Measurements from ENCODE around the gene ACSL1.
A peak's percentile ranks its signal among the peaks of the same experiment; 100 is the strongest.

The ACSL1 gene, protein sequence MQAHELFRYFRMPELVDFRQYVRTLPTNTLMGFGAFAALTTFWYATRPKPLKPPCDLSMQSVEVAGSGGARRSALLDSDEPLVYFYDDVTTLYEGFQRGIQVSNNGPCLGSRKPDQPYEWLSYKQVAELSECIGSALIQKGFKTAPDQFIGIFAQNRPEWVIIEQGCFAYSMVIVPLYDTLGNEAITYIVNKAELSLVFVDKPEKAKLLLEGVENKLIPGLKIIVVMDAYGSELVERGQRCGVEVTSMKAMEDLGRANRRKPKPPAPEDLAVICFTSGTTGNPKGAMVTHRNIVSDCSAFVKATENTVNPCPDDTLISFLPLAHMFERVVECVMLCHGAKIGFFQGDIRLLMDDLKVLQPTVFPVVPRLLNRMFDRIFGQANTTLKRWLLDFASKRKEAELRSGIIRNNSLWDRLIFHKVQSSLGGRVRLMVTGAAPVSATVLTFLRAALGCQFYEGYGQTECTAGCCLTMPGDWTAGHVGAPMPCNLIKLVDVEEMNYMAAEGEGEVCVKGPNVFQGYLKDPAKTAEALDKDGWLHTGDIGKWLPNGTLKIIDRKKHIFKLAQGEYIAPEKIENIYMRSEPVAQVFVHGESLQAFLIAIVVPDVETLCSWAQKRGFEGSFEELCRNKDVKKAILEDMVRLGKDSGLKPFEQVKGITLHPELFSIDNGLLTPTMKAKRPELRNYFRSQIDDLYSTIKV

DNA sequence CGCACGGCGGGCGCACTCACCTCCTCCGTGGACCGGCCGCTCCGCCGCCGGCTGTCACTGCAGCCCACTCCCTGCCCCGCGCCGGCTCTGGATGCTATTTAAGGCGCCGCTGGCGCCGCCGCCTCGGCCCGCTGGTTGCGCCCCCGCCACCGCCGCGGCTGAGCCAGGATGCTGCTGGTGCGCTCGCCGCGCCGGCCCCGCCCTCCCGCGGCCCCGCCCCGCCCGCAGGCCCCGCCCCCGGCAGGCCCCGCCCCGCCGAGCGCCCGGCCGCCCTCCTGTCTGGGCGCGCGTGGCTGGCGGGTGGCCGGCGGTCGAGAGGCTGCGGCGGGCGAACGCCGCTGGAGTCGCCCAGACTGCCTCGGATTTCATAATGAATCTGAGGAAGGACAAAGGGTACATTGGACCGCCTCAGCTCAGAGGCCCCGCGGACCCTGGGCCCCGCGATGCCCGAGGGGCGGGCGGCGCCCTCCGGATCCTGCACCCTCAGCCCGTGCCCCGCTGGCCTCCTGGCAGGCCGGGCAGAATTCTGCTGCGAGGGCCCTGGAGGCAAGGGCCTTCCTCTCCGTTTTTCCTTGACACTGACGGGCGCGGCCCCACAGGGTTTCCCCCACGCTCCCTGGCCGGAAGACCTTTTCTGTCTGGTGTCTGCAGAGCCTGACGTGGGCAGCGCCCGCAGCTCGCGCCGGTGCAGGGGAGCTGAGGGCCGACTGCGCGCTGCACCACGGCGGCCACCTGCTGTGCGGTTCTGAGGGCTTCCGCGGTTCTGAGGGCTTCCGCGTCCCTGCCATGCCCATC lies at the start of gene ACSL1:
ACSL1 (minus strand) TSS at position 73 of the 795 bp plus-strand sequence. CDS start 22,454 bp downstream, outside the sequence.
- peak; percentile 66 for DNase-seq

DNA sequence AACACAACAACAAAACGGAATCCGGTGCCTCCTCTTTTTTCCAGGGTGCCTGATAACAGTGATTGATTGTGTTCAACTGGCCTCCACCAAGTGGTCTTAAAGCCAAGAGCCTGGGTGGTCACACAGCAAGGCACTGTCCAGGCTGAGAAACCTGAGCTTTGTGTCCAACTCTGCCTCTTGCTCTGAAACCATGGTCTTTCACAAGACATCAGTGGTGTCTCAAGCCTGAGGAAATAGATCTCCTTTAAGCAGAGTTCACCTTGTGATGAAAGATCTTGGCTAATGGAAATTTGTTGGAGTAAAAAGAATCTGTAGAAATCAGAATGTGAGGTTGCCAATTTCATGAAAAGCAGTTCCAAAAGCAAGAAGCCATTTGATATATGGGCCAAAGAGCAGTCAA lies 47.3 kb upstream of the ACSL1 start:
- no peak for DNase-seq

DNA sequence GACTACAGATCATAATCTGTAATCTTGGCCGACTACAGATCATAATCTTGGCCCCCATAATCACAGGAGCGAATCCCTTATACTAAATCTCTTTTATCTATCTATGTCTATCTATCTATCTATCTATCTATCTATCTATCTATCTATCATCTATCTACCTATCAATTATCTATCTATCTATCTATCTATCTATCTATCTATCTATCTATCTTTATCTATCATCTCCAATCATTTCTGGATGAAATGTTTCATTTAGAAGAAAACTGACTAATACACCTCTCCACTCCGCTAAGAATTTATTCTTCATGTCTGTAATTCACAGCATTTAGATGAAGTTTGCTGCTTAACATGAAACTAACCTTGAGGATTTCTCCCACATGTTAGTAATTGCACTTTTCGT lies 45.0 kb upstream of the ACSL1 start:
- no peak for DNase-seq

DNA sequence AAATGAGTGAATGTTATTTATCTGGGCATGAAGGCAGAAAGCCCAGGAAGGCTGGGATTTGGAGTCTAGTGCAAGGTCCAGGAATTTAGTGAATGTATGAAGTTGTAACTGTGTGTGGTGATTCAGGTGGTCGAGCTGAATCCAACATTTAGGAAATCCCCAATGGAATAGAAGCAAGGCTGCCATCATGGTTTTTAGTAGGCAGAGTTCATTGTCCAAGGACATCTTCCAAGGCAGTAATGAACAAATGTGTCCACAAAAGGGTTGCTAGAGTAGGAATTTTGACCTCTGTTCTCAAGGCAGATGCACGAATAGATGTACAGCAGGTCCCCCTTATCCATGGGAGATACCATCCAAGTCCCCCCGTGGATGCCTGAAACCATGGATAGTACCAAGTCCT lies 42.9 kb upstream of the ACSL1 start:
- no peak for DNase-seq

DNA sequence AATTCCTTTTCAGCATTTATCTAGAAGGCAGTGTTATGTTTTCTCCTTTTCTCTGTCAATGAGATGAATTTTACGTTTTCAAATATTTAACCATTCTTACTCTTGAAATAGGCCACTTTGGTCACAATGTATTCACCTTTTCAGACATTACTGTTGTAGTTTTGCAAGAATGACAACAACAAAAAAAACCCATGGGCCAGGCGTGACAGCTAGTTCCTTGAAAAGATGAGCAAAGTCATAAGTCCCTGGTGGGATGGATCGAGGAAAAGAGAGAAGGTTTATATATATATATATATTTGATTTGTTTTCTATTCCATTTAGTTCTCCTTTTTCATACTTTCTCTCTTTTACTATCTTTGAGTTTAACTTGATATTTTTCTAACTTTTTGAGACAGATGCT lies 38.1 kb upstream of the ACSL1 start:
- DNase-seq: no peak

DNA sequence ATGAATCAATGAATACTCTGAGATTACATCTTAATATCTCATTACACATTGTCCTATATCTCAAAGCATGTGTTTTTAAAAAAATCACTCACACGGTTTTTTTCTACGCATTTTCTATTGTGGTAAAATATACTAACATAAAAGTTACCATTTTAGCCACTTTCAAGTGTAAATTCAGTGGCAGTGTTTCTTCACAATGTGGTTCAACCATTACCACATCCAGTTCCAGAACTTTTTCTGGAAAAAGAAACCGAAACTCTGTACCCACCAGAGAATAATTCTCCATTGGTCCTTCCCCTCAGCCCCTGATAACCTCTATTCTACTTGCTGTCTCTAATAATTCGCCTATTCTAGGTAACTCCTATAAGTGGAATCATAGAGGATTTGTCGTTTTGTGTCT lies 35.3 kb upstream of the ACSL1 start:
- DNase-seq: no peak

DNA sequence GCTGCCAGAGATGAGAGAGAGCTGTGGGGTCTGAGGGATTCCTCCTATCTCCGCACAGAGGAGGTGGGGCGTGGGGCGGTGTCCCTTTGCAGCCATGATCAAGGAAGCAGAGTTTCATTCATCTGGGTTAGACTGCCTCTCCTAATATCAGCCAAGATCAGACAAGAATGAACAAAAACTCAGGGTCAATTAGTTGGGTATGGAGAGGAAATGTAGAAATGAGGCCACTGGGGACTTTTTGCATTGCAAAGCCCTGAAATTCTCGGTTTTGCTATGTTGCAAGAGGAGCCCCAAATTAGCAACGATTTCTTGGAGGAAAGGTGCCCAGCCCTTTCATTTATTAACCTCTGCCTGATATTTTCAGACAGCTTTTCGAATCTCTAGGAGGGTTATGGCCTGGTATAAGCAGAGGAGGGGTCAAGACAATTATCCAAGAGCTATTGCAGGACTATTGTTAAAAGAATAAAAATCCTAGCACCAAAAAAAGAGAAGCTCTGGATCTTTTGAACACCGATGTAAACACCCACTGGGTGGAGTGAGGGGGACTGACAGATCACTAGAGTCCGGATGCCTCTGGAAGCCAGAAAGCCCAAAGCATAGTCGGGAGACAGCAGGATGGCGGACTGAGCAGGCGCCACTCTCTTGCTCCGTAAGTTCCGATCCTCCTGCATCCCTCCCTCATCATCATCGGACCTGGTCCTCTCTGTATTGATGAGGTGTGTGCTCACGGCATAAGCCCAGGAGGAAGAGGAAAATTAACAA lies 34.4 kb upstream of the ACSL1 start:
- DNase-seq: no peak

DNA sequence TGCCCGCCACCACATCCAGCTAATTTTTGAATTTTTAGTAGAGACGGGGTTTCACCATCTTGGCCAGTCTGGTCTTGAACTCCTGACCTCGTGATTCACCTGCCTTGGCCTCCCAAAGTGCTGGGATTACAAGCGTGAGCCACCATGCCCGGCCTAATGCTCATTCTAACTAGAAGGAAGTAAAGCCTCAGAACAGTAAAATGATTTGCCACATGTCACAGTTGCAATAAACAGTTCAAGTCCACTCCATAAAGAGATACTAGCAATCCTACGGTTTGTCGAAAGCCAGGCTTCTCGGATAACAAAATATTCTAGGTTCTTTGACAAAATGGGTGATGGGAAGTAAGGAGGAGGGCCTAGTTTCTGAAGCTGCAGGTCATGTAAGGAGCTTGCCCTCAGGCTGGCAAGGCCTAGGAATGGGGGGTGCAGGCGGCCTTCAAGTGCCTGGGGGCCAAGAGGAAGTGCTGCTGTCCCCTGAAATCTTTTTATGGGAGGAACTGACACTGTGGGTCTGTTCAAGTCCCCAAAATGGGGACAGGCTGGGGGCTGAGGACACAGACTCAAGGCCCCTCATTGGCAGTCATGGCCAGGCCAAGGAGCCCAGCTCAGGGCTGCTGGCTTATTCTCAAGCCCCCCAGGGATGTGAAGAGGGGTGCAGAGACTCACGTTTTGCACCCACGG lies 31.8 kb upstream of the ACSL1 start:
- no peak for DNase-seq

DNA sequence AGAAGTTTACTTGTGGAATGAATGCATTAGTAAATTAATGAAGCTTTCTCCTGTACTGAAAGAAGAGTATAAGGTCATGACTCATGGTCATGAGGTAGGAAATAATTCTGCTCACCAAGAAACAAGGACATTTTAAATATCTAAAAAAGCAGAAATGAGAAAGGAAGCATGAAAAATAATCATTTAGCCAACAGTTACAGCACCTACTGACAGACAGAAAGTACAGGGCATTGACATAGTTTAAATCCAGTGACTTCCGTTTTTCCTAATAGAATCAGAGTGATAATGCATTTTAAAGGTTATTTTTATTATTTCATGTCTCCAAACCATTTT lies 30.5 kb upstream of the ACSL1 start:
- no peak for DNase-seq

DNA sequence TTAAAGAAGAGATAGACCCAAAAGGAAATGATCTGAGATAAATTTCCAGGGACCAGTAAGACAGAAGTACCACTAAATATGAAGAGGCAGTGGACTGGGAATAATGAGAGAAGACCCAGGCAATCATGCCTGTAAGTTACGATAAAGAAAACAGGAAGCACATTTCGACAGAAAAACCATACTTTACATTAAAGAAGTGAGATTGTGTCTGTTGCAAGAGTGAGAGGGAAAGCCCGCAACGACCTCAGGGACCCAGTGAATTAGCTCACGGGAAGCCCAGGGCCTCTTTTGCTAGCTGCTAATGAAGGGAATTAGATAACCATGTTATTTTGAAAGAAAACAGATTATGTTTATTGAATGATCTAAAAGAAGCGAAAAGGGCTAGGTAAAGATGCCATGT lies 28.9 kb upstream of the ACSL1 start:
- no peak for DNase-seq

DNA sequence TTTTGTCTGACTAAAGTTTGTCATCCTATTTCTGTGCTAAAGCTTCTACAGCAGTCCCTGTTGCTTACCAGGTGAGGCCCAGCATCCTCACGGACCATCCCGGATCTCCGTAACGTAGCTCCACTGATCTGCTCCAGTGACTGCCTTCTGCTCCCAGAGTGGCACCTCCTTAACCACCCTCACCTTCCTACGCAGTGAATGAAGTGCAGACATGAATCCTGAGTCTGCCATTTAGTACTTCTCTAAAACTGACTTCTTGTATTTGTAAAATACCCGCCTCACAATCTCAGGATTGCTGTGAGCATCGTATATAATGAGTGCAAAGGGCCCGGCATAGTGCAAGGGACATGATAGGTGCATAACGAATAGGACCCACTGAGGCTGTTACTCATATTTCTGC lies 27.7 kb upstream of the ACSL1 start:
- no peak for DNase-seq

DNA sequence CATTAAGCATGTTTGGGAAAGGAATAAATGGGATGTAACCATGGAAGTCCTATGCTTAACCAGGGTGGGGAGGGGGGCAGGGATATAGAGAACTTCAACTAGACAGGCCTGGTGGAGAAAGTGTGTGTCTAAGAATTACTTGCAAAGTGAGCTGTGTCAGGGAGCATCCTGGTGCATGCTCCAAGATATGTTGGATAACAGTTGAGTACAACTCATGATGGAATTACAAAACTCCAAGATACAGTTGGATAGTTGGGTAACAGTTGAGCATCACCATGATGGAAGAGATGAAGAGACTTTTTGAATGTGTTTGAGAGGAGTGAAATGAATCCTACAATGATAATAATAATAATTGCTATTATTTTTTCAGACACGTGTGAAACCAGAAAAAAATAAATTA lies 26.1 kb upstream of the ACSL1 start:
- no peak for DNase-seq

DNA sequence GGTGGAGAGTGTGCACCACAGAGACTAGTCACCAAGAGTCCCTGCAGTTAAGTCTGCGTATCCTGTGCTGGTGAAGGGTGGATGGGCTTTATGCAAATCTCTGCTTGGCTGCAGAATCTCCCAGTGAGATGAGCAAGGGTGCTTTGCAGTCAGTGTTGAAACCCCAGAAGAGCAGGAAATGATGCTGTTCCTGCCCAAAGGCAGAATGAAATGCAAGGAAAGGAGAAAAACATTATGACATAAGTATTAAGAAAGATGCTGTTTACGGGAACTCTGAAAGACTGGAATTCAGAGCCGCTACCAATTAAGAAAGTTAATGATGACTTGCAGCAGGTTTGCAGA lies 25.4 kb upstream of the ACSL1 start:
- no peak for DNase-seq

DNA sequence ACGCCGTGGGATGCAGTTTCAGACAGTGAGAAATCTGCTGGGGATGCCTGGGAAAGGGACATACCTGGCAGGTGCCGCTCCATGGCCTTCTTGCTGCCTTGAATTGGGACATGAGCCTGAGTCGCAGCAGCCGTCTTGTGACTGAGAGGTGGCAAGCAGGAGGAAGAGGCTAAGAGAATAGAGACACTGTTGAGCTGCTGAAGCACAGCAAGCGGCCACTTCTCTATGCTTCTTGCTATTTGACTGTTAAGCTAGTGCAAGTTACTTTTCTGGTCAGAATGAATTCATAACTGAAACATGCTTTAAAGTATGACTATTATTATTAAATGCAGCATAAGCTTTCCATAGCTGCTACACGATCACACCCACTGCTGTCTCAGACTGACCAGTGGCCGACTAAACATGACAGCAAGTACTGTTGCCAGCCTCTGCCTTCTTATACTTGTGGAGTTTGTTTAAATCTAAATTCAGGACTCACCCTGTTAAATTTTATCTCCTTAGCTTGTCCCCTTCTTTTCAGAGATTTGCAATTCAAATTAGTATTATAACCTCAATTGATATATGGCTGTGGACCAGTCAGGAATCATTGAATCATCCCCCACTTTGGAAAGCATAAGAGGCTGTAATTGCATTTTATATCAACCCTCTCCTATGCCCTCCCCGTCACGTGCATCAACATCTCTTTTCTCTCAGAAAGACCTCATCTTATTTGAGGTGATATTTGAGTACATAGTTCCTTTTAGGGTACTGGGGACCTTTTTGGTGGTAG lies 24.8 kb upstream of the ACSL1 start:
- no peak for DNase-seq

DNA sequence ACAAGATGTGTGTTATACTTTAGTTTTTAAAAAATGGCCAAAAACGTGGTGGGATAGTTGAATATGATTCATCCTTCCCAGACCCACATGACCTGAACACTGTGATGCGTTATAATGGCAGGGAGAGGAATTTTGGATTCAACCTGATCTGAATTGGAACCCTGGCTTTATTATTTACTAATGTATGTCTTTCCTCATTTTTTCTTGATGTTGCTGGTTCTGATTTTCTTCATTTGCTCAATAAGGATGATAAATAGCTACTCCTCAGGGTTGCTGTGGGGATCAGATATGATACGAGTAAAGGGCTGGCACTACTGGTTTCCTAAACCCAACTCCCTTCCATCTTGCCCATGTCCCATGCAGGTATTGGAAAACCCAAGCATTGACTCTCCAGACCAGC lies 24.2 kb upstream of the ACSL1 start:
- DNase-seq: no peak

DNA sequence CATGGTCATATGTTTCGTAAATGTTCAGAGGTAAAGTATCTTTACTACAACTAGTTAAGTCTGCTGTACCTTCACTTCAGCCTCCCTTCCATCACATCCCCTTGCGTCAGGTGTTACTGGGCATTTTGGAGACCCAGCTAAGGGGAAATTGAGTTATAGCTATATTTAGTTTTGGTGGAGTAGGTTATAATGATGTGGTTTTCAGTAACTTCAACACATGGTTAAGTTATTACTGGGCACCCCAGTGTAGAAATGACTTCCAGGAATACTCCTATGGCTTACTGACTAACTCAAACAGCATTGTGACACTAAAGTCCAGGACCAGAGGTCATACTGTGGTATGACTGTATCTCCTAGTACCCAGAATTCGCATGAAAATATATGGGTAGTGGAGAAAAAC lies 23.4 kb upstream of the ACSL1 start:
- no peak for DNase-seq

DNA sequence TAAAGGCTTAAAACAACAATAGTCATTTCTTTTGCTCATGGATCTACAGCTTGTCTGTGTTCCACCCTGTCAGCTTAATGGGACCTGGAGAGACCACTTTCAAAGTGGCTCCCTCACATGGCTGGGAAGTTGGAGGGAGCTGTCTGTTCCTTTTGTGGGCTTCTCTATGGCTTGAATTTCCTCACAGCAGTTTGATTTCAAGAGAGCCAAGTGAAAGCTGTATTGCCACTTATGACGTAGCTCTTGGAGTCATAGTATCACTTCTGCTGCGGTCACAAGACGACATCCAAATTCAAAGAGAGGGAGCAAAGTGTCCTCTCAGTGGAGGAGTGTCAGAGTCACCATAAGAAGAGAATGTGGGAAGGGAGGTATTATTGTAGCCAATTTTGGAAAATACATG lies 22.7 kb upstream of the ACSL1 start:
- DNase-seq: no peak

DNA sequence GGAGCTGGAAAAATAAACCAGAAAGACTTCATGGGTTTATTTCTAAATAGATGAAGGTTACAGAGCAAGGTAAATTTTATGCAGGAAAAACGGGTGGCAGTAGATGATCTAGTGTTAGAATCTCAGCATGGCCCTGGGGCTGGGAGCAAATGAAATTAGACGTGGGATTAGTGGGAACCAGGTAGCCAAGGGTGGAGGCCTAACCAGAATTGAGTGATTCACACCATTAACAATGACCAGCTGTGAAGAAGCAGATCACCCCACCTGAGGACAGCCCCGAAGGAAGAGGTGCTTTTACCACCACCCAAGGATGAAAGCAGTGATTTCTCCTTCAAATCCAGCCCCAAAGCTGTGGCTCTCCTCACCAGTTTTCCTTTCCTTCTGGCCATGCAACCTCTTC lies 20.8 kb upstream of the ACSL1 start:
- no peak for DNase-seq

DNA sequence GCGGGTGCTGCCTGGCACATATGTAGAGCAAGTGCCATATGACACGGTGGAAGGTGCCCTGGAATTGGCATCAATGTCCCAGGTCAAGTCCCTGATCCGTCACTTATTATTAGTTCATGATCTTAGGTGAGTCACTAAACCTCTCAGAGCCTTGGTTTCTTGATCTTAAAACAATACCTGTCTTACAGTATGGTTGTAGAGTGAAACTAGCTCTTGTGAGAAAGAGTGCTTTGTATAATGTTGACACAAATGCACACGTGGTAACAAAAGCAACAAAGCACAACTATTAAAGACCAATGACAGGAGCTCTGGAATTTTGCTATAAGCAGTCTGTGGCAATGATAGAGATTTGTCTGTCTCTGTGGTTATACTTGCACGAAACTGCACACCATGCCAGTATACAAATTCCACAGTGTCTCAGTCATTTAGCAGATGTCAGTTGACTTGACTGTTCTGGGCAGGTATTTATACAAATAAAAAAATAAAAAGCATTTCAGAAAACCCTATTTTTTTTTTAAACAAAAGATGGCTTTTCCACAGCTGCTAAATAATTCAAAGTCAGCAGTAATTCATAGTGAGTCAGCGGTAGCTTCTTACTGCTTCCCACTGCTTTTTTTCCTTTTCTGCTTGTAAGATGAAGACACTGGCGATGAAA lies 19.7 kb upstream of the ACSL1 start:
- DNase-seq: peak; percentile 65

DNA sequence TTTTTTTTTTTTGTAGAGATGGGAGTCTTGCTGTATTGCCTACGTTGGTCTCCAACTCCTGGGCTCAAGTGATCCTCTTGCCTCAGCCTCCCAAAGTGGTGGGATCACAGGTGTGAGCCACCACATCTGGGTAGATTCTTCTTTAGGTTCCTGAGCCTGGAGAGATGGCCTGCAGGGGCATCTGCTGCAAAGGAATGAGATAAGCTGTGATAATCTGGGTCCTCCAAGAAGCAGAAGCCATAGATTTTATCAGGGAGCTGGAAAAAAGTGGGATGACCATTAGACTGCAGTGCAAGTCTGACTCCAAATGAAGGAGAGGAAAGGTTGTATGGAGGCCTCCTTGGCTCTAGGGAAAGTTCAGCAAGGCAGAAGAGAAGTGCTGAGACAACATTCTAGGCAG lies 19.0 kb upstream of the ACSL1 start:
- no peak for DNase-seq

DNA sequence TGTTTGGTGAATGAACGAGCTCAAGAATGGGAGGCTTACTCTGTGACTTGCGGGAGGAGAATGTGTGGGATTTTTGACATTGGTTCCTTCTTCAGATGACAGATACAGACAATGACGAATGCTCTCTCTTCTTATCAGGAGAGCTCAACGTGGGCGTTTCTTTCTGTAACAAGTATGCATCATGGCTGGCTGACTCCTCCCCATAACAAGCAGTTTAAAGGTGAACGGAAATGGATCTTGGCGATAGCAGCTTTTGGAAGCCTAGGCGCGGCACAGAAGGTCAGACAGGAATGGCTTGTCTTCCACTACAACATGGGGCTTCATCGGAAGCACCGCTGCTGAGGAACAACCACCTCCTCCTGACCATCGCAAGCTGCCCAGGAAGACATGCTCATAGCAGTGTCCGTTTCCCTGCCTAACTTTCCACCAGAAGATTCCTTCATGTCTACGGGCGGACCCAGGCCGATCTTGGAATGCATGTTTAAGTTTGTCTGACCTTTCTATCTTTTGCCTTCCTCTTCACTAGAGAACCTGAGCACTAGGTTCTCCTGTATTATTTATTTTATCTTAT lies 18.3 kb upstream of the ACSL1 start:
- DNase-seq: no peak

Data from fibroblast of skin of right biceps (primary cell).